ENCODE data around the gene NUTM1. TPM values are rescaled to one million over a fixed set of nuclear protein-coding genes. Genes with fewer than 3 reads are reported as not detected.
A peak's percentile ranks its signal among the peaks of the same experiment; 100 is the strongest.

The NUTM1 gene
- total RNA-seq, 1 donor from 2014 or later, result not detected

GRCh38 chr15:34334672-34335071 is 8.4 kb upstream of the NUTM1 start:
- H3K4me3 Mint-ChIP-seq, result no peak overlapping the region
- no peaks in the 10 kb centered on the region for H3K9me3 Mint-ChIP-seq
- no peaks in the 10 kb centered on the region for H3K36me3 Mint-ChIP-seq
- no peak for TF ChIP-seq CTCF (conservative IDR thresholded peaks at IDR 0.05)
- H3K4me1 Mint-ChIP-seq (ENCODE audit: unreplicated experiment), result peaks cover under 1% of the 10 kb centered on the region
- H3K27ac Mint-ChIP-seq, result no peak overlapping the region
- DNase-seq (ENCODE audit: extremely low spot score, unreplicated experiment), result no peak
- H3K27me3 Mint-ChIP-seq, result no peaks in the 10 kb centered on the region

- DNase-seq (ENCODE audit: extremely low spot score, unreplicated experiment), result no peak
- peak overlapping the region; percentile 61 for H3K4me3 Mint-ChIP-seq
- H3K9me3 Mint-ChIP-seq, result no peaks in the 10 kb centered on the region
- peak overlapping the region; percentile 5 for H3K27ac Mint-ChIP-seq
- H3K4me1 Mint-ChIP-seq (ENCODE audit: unreplicated experiment), result peaks cover 6% of the 10 kb centered on the region
- H3K36me3 Mint-ChIP-seq, result peaks cover 6% of the 10 kb centered on the region
- H3K27me3 Mint-ChIP-seq, result no peaks in the 10 kb centered on the region
- TF ChIP-seq CTCF (conservative IDR thresholded peaks at IDR 0.05), result no peak
Measured at GRCh38 chr15:34335176-34336032, 7.7 kb upstream of the NUTM1 start.

- peaks cover 10% of the 10 kb centered on the region for H3K4me1 Mint-ChIP-seq (ENCODE audit: unreplicated experiment)
- no peaks in the 10 kb centered on the region for H3K9me3 Mint-ChIP-seq
- peak overlapping the region; percentile 83 for H3K27ac Mint-ChIP-seq
- no peaks in the 10 kb centered on the region for H3K27me3 Mint-ChIP-seq
- H3K4me3 Mint-ChIP-seq, result peak overlapping the region; percentile 93
- H3K36me3 Mint-ChIP-seq, result peaks cover 10% of the 10 kb centered on the region
- TF ChIP-seq CTCF (conservative IDR thresholded peaks at IDR 0.05), result no peak
- DNase-seq (ENCODE audit: extremely low spot score, unreplicated experiment), result no peak
Measured at GRCh38 chr15:34336231-34336990, 6.7 kb upstream of the NUTM1 start.

GRCh38 chr15:34336991-34337556 is 6.0 kb upstream of the NUTM1 start:
- Mint-ChIP-seq H3K9me3 (no peaks in the 10 kb centered on the region), H3K27me3 (no peaks in the 10 kb centered on the region), H3K36me3 (peaks cover 15% of the 10 kb centered on the region), H3K4me1 (ENCODE audit: unreplicated experiment) (peaks cover 11% of the 10 kb centered on the region), H3K4me3 (peak overlapping the region; percentile 93), H3K27ac (peak overlapping the region; percentile 83)
- no peak for DNase-seq (ENCODE audit: extremely low spot score, unreplicated experiment)
- no peak for TF ChIP-seq CTCF (conservative IDR thresholded peaks at IDR 0.05)

- peaks cover 15% of the 10 kb centered on the region for H3K36me3 Mint-ChIP-seq
- peaks cover 11% of the 10 kb centered on the region for H3K4me1 Mint-ChIP-seq (ENCODE audit: unreplicated experiment)
- H3K4me3 Mint-ChIP-seq, result peak within 1 kb of the TSS; percentile 93
- H3K27ac Mint-ChIP-seq, result peak within 1 kb of the TSS; percentile 83
- no peaks in the 10 kb centered on the region for H3K27me3 Mint-ChIP-seq
- DNase-seq (ENCODE audit: extremely low spot score, unreplicated experiment), result peak; percentile 93
- TF ChIP-seq CTCF (conservative IDR thresholded peaks at IDR 0.05), result no peak
- no peaks in the 10 kb centered on the region for H3K9me3 Mint-ChIP-seq
Measured at GRCh38 chr15:34337557-34338306, 5.4 kb upstream of the NUTM1 start, which contains the start of gene SLC12A6. Gene SLC12A6, minus strand, starts transcription at chr15:34337781. Its CDS starts 1,101 bp downstream, at chr15:34336680.

Measured in type B pancreatic cell (in vitro differentiated cells).